Mesothelial cell of epicardium (in vitro differentiated cells): Measurements from ENCODE around the gene GPD2. TPM values are rescaled to one million over a fixed set of nuclear protein-coding genes. Genes with fewer than 3 reads are reported as not detected.

Source experiments
- DNase-seq, 2 experiments: peaks; one replicate each; pipeline ENCODE4 v3.0.0; 2021; ENCODE audit warnings: low spot score in 2 of 2; ENCODE audit not compliant: unreplicated experiment in 2 of 2
- H3K27ac Mint-ChIP-seq: 2 replicates; pipeline ENCODE4 v1.8.0; 2021; ENCODE audit warnings: mixed read lengths
- H3K27me3 Mint-ChIP-seq: 2 replicates; pipeline ENCODE4 v1.8.0; 2021; ENCODE audit warnings: low read depth, mixed read lengths
- H3K36me3 Mint-ChIP-seq: 2 replicates; pipeline ENCODE4 v1.8.0; 2021; ENCODE audit warnings: mixed read lengths
- H3K4me1 Mint-ChIP-seq: 2 replicates; pipeline ENCODE4 v1.8.0; 2021; ENCODE audit warnings: mixed read lengths
- H3K4me3 Mint-ChIP-seq: 2 replicates; pipeline ENCODE4 v1.8.0; 2021; ENCODE audit warnings: mild to moderate bottlenecking, moderate library complexity, mixed read lengths
- H3K9me3 Mint-ChIP-seq: 2 replicates; pipeline ENCODE4 v1.8.0; 2021; ENCODE audit warnings: mixed read lengths
- total RNA-seq: library from RNA; stranded (reverse); gene quantifications from 3 replicates; pipeline ENCODE4 v1.2.1, GENCODE V29; 2021
- TF ChIP-seq, protein P1 (sequence below): fragments of 200-600 bp; sonication (generic); IDR thresholded peaks from one replicate; pipeline ENCODE4 v1.5.0; 2021; ENCODE audit warnings: antibody characterized with exemption; ENCODE audit not compliant: unreplicated experiment

The GPD2 gene
- 17.3 to 21.7 TPM (median 19.0 TPM) in 3 replicates for total RNA-seq

- TF ChIP-seq, protein P1, sequence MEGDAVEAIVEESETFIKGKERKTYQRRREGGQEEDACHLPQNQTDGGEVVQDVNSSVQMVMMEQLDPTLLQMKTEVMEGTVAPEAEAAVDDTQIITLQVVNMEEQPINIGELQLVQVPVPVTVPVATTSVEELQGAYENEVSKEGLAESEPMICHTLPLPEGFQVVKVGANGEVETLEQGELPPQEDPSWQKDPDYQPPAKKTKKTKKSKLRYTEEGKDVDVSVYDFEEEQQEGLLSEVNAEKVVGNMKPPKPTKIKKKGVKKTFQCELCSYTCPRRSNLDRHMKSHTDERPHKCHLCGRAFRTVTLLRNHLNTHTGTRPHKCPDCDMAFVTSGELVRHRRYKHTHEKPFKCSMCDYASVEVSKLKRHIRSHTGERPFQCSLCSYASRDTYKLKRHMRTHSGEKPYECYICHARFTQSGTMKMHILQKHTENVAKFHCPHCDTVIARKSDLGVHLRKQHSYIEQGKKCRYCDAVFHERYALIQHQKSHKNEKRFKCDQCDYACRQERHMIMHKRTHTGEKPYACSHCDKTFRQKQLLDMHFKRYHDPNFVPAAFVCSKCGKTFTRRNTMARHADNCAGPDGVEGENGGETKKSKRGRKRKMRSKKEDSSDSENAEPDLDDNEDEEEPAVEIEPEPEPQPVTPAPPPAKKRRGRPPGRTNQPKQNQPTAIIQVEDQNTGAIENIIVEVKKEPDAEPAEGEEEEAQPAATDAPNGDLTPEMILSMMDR: no peak
- DNase-seq: peak; percentile 70 to 84
- no peaks in the 10 kb centered on the region for H3K9me3 Mint-ChIP-seq
- H3K27me3 Mint-ChIP-seq: no peaks in the 10 kb centered on the region
- peak within 1 kb of the TSS; percentile 81 for H3K4me3 Mint-ChIP-seq
- no peaks in the 10 kb centered on the region for H3K36me3 Mint-ChIP-seq
- peaks cover 31% of the 10 kb centered on the region for H3K4me1 Mint-ChIP-seq
- peak within 1 kb of the TSS; percentile 95 for H3K27ac Mint-ChIP-seq
Observed at GRCh38 chr2:156435718-156436496, at the start of gene GPD2. GPD2 (plus strand) TSS chr2:156436379; CDS start chr2:156476106, 39,727 bp downstream.

DNA sequence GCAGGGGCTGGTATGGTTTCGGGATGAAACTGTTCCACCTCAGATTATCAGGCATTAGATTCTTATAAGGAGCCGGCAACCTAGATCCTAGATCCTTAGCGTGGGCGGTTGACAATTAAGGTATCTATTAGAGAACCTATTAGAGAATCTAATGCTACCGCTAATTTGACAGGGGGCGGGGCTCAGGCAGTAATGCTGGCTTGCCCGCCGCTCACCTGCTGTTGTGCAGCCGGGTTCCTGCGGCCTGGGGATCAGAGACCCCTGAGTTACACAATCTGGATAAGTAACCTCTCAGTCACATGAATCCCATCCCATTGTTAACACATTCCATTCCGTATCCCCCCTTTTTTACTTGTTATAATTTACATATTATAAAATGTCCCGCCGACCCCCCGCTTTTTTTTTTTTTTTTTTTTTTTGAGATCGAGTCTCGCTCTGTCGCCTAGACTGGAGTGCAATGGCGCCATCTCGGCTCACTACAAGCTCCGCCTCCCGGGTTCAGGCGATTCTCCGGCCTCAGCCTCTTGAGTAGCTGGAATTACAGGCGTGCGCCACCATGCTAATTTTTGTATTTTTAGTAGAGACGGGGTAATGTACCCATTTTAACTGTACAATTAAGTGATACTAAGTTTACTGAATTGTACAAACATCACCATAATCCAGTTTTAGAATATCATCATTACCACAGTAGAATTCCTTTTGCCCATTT lies 42.0 kb upstream of the GPD2 start:
- peaks cover 4% of the 10 kb centered on the region for H3K27me3 Mint-ChIP-seq
- H3K4me3 Mint-ChIP-seq: no peak overlapping the region
- H3K9me3 Mint-ChIP-seq: no peaks in the 10 kb centered on the region
- H3K27ac Mint-ChIP-seq: no peak overlapping the region
- no peak for DNase-seq
- peaks cover under 1% of the 10 kb centered on the region for H3K4me1 Mint-ChIP-seq
- no peaks in the 10 kb centered on the region for H3K36me3 Mint-ChIP-seq
- TF ChIP-seq, protein P1: no peak

DNA sequence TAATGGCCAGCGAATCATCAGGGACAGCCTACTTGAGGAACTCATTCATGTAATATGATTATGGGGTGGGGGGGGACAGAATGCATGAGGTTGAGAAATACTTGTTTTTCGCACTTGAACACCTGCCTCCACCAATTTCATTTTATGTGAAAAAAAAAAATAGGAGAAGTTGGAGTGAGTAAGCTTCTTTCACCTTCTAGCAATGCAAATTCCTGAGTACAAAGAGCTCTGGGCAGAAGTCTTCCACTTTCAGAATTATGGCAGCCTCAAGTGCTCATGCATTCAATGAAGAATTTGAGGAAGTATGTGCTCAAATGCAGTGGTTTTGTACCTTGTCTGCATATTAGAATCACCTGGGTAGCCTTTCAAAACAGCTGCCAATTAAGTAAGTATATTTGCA lies 40.1 kb upstream of the GPD2 start:
- TF ChIP-seq, protein P1: no peak
- Mint-ChIP-seq H3K27ac (no peak overlapping the region), H3K27me3 (peaks cover 11% of the 10 kb centered on the region), H3K4me1 (peaks cover 9% of the 10 kb centered on the region), H3K9me3 (no peaks in the 10 kb centered on the region), H3K4me3 (no peak overlapping the region), H3K36me3 (no peaks in the 10 kb centered on the region)
- DNase-seq: no peak

DNA sequence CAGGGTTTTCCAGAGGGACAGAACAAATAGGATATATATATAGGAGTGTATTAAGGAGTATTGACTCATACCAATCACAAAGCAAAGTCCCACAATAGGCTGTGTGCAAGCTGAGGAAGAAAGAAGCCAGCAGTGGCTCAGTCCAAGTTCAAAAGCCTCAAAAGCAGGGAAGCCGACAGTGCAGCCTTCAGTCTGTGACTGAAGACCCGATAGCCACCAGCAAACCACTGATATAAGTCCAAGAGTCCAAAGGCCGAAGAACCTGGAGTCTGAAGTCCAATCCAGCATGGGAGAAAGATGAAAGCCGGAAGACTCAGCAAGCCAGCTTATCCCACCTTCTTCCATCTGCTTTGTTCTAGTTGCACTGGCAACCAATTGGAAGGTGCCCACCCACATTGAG lies 39.0 kb upstream of the GPD2 start:
- Mint-ChIP-seq H3K4me1 (peaks cover 9% of the 10 kb centered on the region), H3K4me3 (no peak overlapping the region), H3K27me3 (peaks cover 11% of the 10 kb centered on the region), H3K36me3 (no peaks in the 10 kb centered on the region), H3K9me3 (no peaks in the 10 kb centered on the region), H3K27ac (no peak overlapping the region)
- TF ChIP-seq, protein P1: no peak
- DNase-seq: no peak

- TF ChIP-seq, protein P1: no peak
- peaks cover 11% of the 10 kb centered on the region for H3K27me3 Mint-ChIP-seq
- H3K9me3 Mint-ChIP-seq: no peaks in the 10 kb centered on the region
- peaks cover 9% of the 10 kb centered on the region for H3K4me1 Mint-ChIP-seq
- no peaks in the 10 kb centered on the region for H3K36me3 Mint-ChIP-seq
- DNase-seq: no peak
- H3K27ac Mint-ChIP-seq: no peak overlapping the region
- H3K4me3 Mint-ChIP-seq: no peak overlapping the region
Observed at GRCh38 chr2:156398176-156398575, 38.0 kb upstream of the GPD2 start.
